ENCODE results near the gene AP5S1. TPM values are rescaled to one million over a fixed set of nuclear protein-coding genes. Genes with fewer than 3 reads are reported as not detected.

The AP5S1 gene
- total RNA-seq, 1 donor from 2014 or later = 14.4 TPM

GRCh38 chr20:3861191-3861590 lies 40.8 kb downstream of the AP5S1 start:
- TF ChIP-seq CTCF (conservative IDR thresholded peaks at IDR 0.05; ENCODE audit: low read depth, low read length) = no peak
- DNase-seq (ENCODE audit: low read depth) = no peak

GRCh38 chr20:3862333-3862732 lies 42.0 kb downstream of the AP5S1 start:
- no peak overlapping the region for H3K4me3 ChIP-seq (ENCODE audit: low read depth, low read length)
- no peak for DNase-seq (ENCODE audit: low read depth)
- no peak for TF ChIP-seq CTCF (conservative IDR thresholded peaks at IDR 0.05; ENCODE audit: low read depth, low read length)

More at GRCh38 chr20:3861191-3861590, 40.8 kb downstream of the AP5S1 start:
- H3K4me3 ChIP-seq (ENCODE audit: low read depth, low read length) = no peak overlapping the region

- no peak overlapping the region for H3K4me3 ChIP-seq (ENCODE audit: low read depth, low read length)
- TF ChIP-seq CTCF (conservative IDR thresholded peaks at IDR 0.05; ENCODE audit: low read depth, low read length) = no peak
- no peak for DNase-seq (ENCODE audit: low read depth)
These were observed 43.0 kb downstream of the AP5S1 start for GRCh38 chr20:3863317-3863716.

- DNase-seq (ENCODE audit: low read depth) = no peak
- no peak overlapping the region for H3K4me3 ChIP-seq (ENCODE audit: low read depth, low read length)
- no peak for TF ChIP-seq CTCF (conservative IDR thresholded peaks at IDR 0.05; ENCODE audit: low read depth, low read length)
These were observed 44.2 kb downstream of the AP5S1 start for GRCh38 chr20:3864518-3864917.

GRCh38 chr20:3865152-3865886 lies 45.0 kb downstream of the AP5S1 start:
- DNase-seq (ENCODE audit: low read depth) = no peak

GRCh38 chr20:3865887-3866407 lies 45.6 kb downstream of the AP5S1 start:
- no peak for TF ChIP-seq CTCF (conservative IDR thresholded peaks at IDR 0.05; ENCODE audit: low read depth, low read length)

More at GRCh38 chr20:3865152-3865886, 45.0 kb downstream of the AP5S1 start:
- no peak overlapping the region for H3K4me3 ChIP-seq (ENCODE audit: low read depth, low read length)
- no peak for TF ChIP-seq CTCF (conservative IDR thresholded peaks at IDR 0.05; ENCODE audit: low read depth, low read length)

GRCh38 chr20:3866464-3866863 lies 46.1 kb downstream of the AP5S1 start:
- H3K4me3 ChIP-seq (ENCODE audit: low read depth, low read length) = no peak overlapping the region
- DNase-seq (ENCODE audit: low read depth) = no peak
- no peak for TF ChIP-seq CTCF (conservative IDR thresholded peaks at IDR 0.05; ENCODE audit: low read depth, low read length)

More at GRCh38 chr20:3865887-3866407, 45.6 kb downstream of the AP5S1 start:
- no peak overlapping the region for H3K4me3 ChIP-seq (ENCODE audit: low read depth, low read length)
- no peak for DNase-seq (ENCODE audit: low read depth)
